Endodermal cell (in vitro differentiated cells): Measurements from ENCODE around the gene MLLT3. TPM values are rescaled to one million over a fixed set of nuclear protein-coding genes. Genes with fewer than 3 reads are reported as not detected.

ENCODE experiments used
- DNase-seq: peaks from one replicate; pipeline ENCODE4 v3.0.0-alpha.2; 2017
- H3K27ac ChIP-seq: 2 replicates; pipeline ENCODE4 v1.5.1; 2013; ENCODE audit warnings: mild to moderate bottlenecking, low read depth, low read length, moderate library complexity
- H3K27me3 ChIP-seq: 2 replicates; pipeline ENCODE4 v1.6.1; 2013; ENCODE audit warnings: mild to moderate bottlenecking, low read length, moderate library complexity; ENCODE audit not compliant: insufficient read depth, control insufficient read depth, poor library complexity, severe bottlenecking
- H3K36me3 ChIP-seq: 2 replicates; pipeline ENCODE4 v1.7.0; 2013; ENCODE audit warnings: mild to moderate bottlenecking, low read length, moderate library complexity; ENCODE audit not compliant: control insufficient read depth, insufficient read depth
- H3K4me1 ChIP-seq: one replicate; pipeline ENCODE4 v1.7.0; 2013; ENCODE audit warnings: low read length; ENCODE audit not compliant: control insufficient read depth, insufficient read depth
- H3K4me3 ChIP-seq: 2 replicates; pipeline ENCODE4 v1.5.1; 2013; ENCODE audit warnings: mild to moderate bottlenecking, low read length, moderate library complexity
- H3K9ac ChIP-seq: 2 replicates; pipeline ENCODE4 v1.6.1; 2013; ENCODE audit warnings: mild to moderate bottlenecking, low read length, moderate library complexity; ENCODE audit not compliant: poor library complexity, severe bottlenecking; ENCODE audit errors: extremely low read depth
- H3K9me3 ChIP-seq: 2 replicates; pipeline ENCODE4 v1.6.1; 2013; ENCODE audit warnings: mild to moderate bottlenecking, low read length, moderate library complexity; ENCODE audit not compliant: control insufficient read depth
- H3K27ac Mint-ChIP-seq: 2 replicates; pipeline ENCODE4 v1.8.0; 2020; ENCODE audit warnings: mixed read lengths
- H3K27me3 Mint-ChIP-seq: 2 replicates; pipeline ENCODE4 v1.8.0; 2021; ENCODE audit warnings: mild to moderate bottlenecking, mixed read lengths; ENCODE audit not compliant: insufficient read depth
- H3K36me3 Mint-ChIP-seq: 2 replicates; pipeline ENCODE4 v1.8.0; 2020; ENCODE audit warnings: low read depth, mixed read lengths
- H3K4me1 Mint-ChIP-seq: 2 replicates; pipeline ENCODE4 v1.8.0; 2020; ENCODE audit warnings: mixed read lengths
- H3K4me3 Mint-ChIP-seq: 2 replicates; pipeline ENCODE4 v1.8.0; 2020; ENCODE audit warnings: mild to moderate bottlenecking, moderate library complexity, mixed read lengths
- H3K9me3 Mint-ChIP-seq: 2 replicates; pipeline ENCODE4 v1.8.0; 2020; ENCODE audit warnings: mild to moderate bottlenecking, mixed read lengths
- WGBS, 2 experiments: methylation state at CpG; one replicate each; pipeline versions ENCODE4 v1.1.5 to v1.1.7; 2013; ENCODE audit warnings: missing lambda C conversion rate in 2 of 2, mixed read lengths in 1 of 2; ENCODE audit not compliant: insufficient coverage in 1 of 2, insufficient read length in 1 of 2; 5-methylcytosine and 5-hydroxymethylcytosine counted together
- total RNA-seq, 2 donors: library from RNA; stranded (reverse); fragmentation: NEBNext Ultra II Directional in 1 of 2; extraction: Animal tissue kit (Norgen Biotek cat#: 25700) in 1 of 2; gene quantifications; 2 replicates in 1 of 2; 3 replicates in 1 of 2; pipeline ENCODE4 v1.2.1, GENCODE V29; 2021
- TF ChIP-seq, protein P1 (sequence below): fragments of 200-600 bp; sonication (generic); conservative IDR thresholded peaks from 2 replicates; pipeline ENCODE4 v1.5.0; 2021; ENCODE audit warnings: antibody characterized with exemption, mild to moderate bottlenecking

MLLT3 gene
- total RNA-seq, 2 donors from 2014 or later, result 5.5 to 12.2 TPM

DNA sequence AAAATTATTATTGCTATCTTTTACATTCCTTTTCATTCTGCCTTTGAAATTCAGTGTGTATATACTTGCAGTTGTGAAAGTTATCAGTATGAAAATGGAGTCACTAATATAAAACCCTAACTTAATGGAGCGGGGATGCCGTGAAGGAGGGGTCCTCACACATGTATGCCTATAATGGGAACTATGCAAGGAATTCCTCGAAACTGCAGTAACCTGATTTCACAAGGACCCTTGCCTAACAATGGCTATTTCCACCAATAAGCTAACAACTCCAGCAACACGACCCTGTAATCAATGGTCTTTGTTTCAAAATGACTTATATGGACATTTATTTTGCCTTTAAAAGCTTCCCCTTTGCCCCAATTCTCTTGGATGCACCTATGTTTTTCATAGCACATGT, 12.6 kb upstream of the MLLT3 start:
- H3K4me1 Mint-ChIP-seq, result peaks cover 18% of the 10 kb centered on the region
- Histone ChIP-seq H3K4me3 (no peak overlapping the region), H3K9me3 (no peaks in the 10 kb centered on the region), H3K27me3 (no peaks in the 10 kb centered on the region), H3K36me3 (no peaks in the 10 kb centered on the region), H3K9ac (no peak overlapping the region), H3K27ac (no peak overlapping the region), H3K4me1 (peaks cover 9% of the 10 kb centered on the region)
- 76 to 79% methylated on average over 4 of the region's 4 CpGs for WGBS, 2 experiments
- H3K27ac Mint-ChIP-seq, result no peak overlapping the region
- no peaks in the 10 kb centered on the region for H3K27me3 Mint-ChIP-seq
- no peaks in the 10 kb centered on the region for H3K36me3 Mint-ChIP-seq
- DNase-seq, result no peak
- H3K4me3 Mint-ChIP-seq, result no peak overlapping the region
- no peaks in the 10 kb centered on the region for H3K9me3 Mint-ChIP-seq
- TF ChIP-seq, protein P1, sequence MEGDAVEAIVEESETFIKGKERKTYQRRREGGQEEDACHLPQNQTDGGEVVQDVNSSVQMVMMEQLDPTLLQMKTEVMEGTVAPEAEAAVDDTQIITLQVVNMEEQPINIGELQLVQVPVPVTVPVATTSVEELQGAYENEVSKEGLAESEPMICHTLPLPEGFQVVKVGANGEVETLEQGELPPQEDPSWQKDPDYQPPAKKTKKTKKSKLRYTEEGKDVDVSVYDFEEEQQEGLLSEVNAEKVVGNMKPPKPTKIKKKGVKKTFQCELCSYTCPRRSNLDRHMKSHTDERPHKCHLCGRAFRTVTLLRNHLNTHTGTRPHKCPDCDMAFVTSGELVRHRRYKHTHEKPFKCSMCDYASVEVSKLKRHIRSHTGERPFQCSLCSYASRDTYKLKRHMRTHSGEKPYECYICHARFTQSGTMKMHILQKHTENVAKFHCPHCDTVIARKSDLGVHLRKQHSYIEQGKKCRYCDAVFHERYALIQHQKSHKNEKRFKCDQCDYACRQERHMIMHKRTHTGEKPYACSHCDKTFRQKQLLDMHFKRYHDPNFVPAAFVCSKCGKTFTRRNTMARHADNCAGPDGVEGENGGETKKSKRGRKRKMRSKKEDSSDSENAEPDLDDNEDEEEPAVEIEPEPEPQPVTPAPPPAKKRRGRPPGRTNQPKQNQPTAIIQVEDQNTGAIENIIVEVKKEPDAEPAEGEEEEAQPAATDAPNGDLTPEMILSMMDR, result no peak

DNA sequence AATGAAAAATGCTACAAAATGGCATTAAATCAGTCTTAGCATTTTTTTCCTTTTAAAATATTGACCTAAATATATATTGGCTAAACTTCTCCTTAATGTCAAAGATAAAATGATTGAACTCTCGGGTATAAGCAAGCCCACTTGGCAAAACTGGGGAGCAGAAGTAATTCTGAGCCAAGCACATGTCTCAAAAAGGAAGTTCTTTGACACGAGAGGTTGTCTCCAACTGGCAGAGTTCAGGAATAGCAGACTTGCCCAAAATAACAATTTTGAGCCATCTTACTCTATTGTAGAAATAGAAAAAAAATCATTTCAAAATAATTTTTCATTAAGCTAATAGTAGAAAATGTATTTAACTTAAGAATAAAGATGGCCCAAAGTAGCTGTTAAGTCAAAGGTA, 10.4 kb upstream of the MLLT3 start:
- Histone ChIP-seq H3K27me3 (no peaks in the 10 kb centered on the region), H3K36me3 (no peaks in the 10 kb centered on the region), H3K4me1 (peaks cover 9% of the 10 kb centered on the region), H3K9ac (no peak overlapping the region), H3K27ac (no peak overlapping the region), H3K9me3 (no peaks in the 10 kb centered on the region), H3K4me3 (no peak overlapping the region)
- no peaks in the 10 kb centered on the region for H3K9me3 Mint-ChIP-seq
- H3K27me3 Mint-ChIP-seq, result no peaks in the 10 kb centered on the region
- TF ChIP-seq, protein P1, result no peak
- DNase-seq, result no peak
- 88% methylated on average over 2 of the region's 2 CpGs; no CpG with 5 or more reads in 1 of the 2 experiments for WGBS, 2 experiments
- H3K4me1 Mint-ChIP-seq, result peaks cover 14% of the 10 kb centered on the region
- H3K27ac Mint-ChIP-seq, result no peak overlapping the region
- H3K4me3 Mint-ChIP-seq, result no peak overlapping the region
- no peaks in the 10 kb centered on the region for H3K36me3 Mint-ChIP-seq

DNA sequence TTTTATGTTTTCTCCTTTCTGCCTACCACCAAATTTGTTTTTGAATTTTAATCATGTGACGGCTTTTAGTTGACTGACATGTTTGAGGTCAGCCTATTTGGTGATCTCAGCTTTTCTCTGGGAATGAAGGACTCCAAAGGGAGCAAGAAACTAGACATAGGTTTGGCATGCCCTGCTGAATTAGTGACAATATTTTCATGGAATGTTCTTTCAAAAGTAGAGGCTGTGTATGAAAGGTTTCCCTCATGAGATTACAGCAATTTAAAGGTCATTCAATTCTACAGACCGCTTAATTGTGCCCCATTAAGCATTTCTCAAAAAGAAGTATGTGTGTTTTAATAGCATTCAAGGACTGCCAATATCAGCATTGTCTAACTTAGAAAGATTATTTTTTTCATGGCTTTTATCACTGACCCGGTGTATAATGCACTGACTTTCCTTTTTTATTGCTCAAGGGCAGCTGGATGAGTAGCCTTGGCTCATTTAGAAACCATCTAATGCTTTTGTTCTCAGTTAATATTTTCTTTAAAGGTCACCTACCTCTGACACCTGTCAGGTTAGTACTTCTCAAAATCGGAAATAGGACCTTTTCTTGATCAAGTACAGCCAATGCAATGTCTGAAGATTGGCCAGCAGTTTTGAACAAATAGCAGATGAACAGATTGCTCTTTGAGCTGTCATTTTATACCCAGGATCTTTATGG, 8.1 kb upstream of the MLLT3 start:
- Histone ChIP-seq H3K4me3 (no peak overlapping the region), H3K9ac (no peak overlapping the region), H3K27me3 (no peaks in the 10 kb centered on the region), H3K9me3 (no peaks in the 10 kb centered on the region), H3K4me1 (peaks cover 4% of the 10 kb centered on the region), H3K36me3 (no peaks in the 10 kb centered on the region), H3K27ac (no peak overlapping the region)
- TF ChIP-seq, protein P1, result no peak
- Mint-ChIP-seq H3K27ac (no peak overlapping the region), H3K4me1 (peaks cover 3% of the 10 kb centered on the region), H3K4me3 (no peak overlapping the region), H3K27me3 (no peaks in the 10 kb centered on the region), H3K36me3 (no peaks in the 10 kb centered on the region), H3K9me3 (no peaks in the 10 kb centered on the region)
- no peak for DNase-seq
- 81 to 84% methylated on average over 3 to 4 of the region's 4 CpGs for WGBS, 2 experiments
